Stimulated activated naive CD8-positive, alpha-beta T cell treated with anti-CD3 and anti-CD28 coated beads, Interleukin-15, Interleukin-2, amounts not matched to agents 100 ng/mL and 50 ng/mL, for 24 hours (primary cell): ENCODE measurements around the gene TBC1D2B.
"Not testable (repeated sequence)": the region's sequence is repeated elsewhere in the genome, so short reads cannot be mapped to it uniquely, and the experiment has no call there.

Experiments
- H3K27ac Mint-ChIP-seq: one replicate; pipeline ENCODE4 v1.8.0; 2021; ENCODE audit warnings: mild to moderate bottlenecking, mixed read lengths
- H3K27me3 Mint-ChIP-seq: one replicate; pipeline ENCODE4 v1.8.0; 2021; ENCODE audit warnings: mixed read lengths
- H3K36me3 Mint-ChIP-seq: one replicate; pipeline ENCODE4 v1.8.0; 2021; ENCODE audit warnings: low read depth, mixed read lengths
- H3K4me1 Mint-ChIP-seq: one replicate; pipeline ENCODE4 v1.8.0; 2021; ENCODE audit warnings: low read depth, mixed read lengths
- H3K4me3 Mint-ChIP-seq: one replicate; pipeline ENCODE4 v1.8.0; 2021; ENCODE audit warnings: mild to moderate bottlenecking, mixed read lengths
- H3K9me3 Mint-ChIP-seq: one replicate; pipeline ENCODE4 v1.8.0; 2021; ENCODE audit warnings: mixed read lengths

The TBC1D2B gene

GRCh38 chr15:77983708-77984445, 93.6 kb downstream of the TBC1D2B start:
- Mint-ChIP-seq H3K27me3 (no peaks in the 10 kb centered on the region), H3K9me3 (no peaks in the 10 kb centered on the region), H3K36me3 (no peaks in the 10 kb centered on the region), H3K4me1 (no peaks in the 10 kb centered on the region), H3K4me3 (no peak overlapping the region), H3K27ac (no peak overlapping the region)

- Mint-ChIP-seq H3K4me3 (no peak overlapping the region), H3K27ac (no peak overlapping the region), H3K36me3 (no peaks in the 10 kb centered on the region), H3K4me1 (no peaks in the 10 kb centered on the region), H3K27me3 (no peaks in the 10 kb centered on the region), H3K9me3 (no peaks in the 10 kb centered on the region)
Observed at GRCh38 chr15:77983091-77983707, 94.3 kb downstream of the TBC1D2B start.

GRCh38 chr15:77982127-77982490, 95.4 kb downstream of the TBC1D2B start:
- H3K4me3 Mint-ChIP-seq, result no peak overlapping the region
- no peaks in the 10 kb centered on the region for H3K27me3 Mint-ChIP-seq
- H3K36me3 Mint-ChIP-seq, result no peaks in the 10 kb centered on the region
- no peaks in the 10 kb centered on the region for H3K9me3 Mint-ChIP-seq
- H3K4me1 Mint-ChIP-seq, result no peaks in the 10 kb centered on the region
- no peak overlapping the region for H3K27ac Mint-ChIP-seq

GRCh38 chr15:77981281-77982126, 96.0 kb downstream of the TBC1D2B start:
- Mint-ChIP-seq H3K36me3 (no peaks in the 10 kb centered on the region), H3K4me3 (no peak overlapping the region), H3K9me3 (no peaks in the 10 kb centered on the region), H3K27me3 (no peaks in the 10 kb centered on the region), H3K4me1 (no peaks in the 10 kb centered on the region), H3K27ac (no peak overlapping the region)

- H3K4me1 Mint-ChIP-seq, H3K4me3 Mint-ChIP-seq, H3K27me3 Mint-ChIP-seq, H3K27ac Mint-ChIP-seq, H3K36me3 Mint-ChIP-seq, H3K9me3 Mint-ChIP-seq: not testable (repeated sequence)
Observed at GRCh38 chr15:77980674-77981073, 96.8 kb downstream of the TBC1D2B start.

GRCh38 chr15:77980098-77980497, 97.4 kb downstream of the TBC1D2B start:
- H3K27ac Mint-ChIP-seq, result no peak overlapping the region
- H3K4me1 Mint-ChIP-seq, result no peaks in the 10 kb centered on the region
- H3K36me3 Mint-ChIP-seq, result no peaks in the 10 kb centered on the region
- H3K27me3 Mint-ChIP-seq, result no peaks in the 10 kb centered on the region
- H3K4me3 Mint-ChIP-seq, result no peak overlapping the region
- no peaks in the 10 kb centered on the region for H3K9me3 Mint-ChIP-seq

- not testable (repeated sequence) for H3K9me3 Mint-ChIP-seq, H3K27ac Mint-ChIP-seq, H3K27me3 Mint-ChIP-seq, H3K36me3 Mint-ChIP-seq, H3K4me1 Mint-ChIP-seq, H3K4me3 Mint-ChIP-seq
Observed at GRCh38 chr15:77979157-77979556, 98.4 kb downstream of the TBC1D2B start.

GRCh38 chr15:77978759-77979145, 98.8 kb downstream of the TBC1D2B start:
- H3K9me3 Mint-ChIP-seq, H3K4me1 Mint-ChIP-seq, H3K4me3 Mint-ChIP-seq, H3K36me3 Mint-ChIP-seq, H3K27ac Mint-ChIP-seq, H3K27me3 Mint-ChIP-seq: not testable (repeated sequence)

GRCh38 chr15:77977903-77978758, 99.4 kb downstream of the TBC1D2B start:
- not testable (repeated sequence) for H3K4me1 Mint-ChIP-seq, H3K36me3 Mint-ChIP-seq, H3K27ac Mint-ChIP-seq, H3K9me3 Mint-ChIP-seq, H3K27me3 Mint-ChIP-seq, H3K4me3 Mint-ChIP-seq

- not testable (repeated sequence) for H3K4me1 Mint-ChIP-seq, H3K9me3 Mint-ChIP-seq, H3K4me3 Mint-ChIP-seq, H3K27me3 Mint-ChIP-seq, H3K27ac Mint-ChIP-seq, H3K36me3 Mint-ChIP-seq
Observed at GRCh38 chr15:77976760-77977525, 100.6 kb downstream of the TBC1D2B start.

- not testable (repeated sequence) for H3K9me3 Mint-ChIP-seq, H3K4me3 Mint-ChIP-seq, H3K4me1 Mint-ChIP-seq, H3K27ac Mint-ChIP-seq, H3K27me3 Mint-ChIP-seq, H3K36me3 Mint-ChIP-seq
Observed at GRCh38 chr15:77976095-77976450, 101.4 kb downstream of the TBC1D2B start.

- H3K27me3 Mint-ChIP-seq, result no peaks in the 10 kb centered on the region
- H3K27ac Mint-ChIP-seq, result no peak overlapping the region
- no peaks in the 10 kb centered on the region for H3K9me3 Mint-ChIP-seq
- H3K4me1 Mint-ChIP-seq, result no peaks in the 10 kb centered on the region
- H3K4me3 Mint-ChIP-seq, result no peak overlapping the region
- no peaks in the 10 kb centered on the region for H3K36me3 Mint-ChIP-seq
Observed at GRCh38 chr15:77975332-77976094, 102.0 kb downstream of the TBC1D2B start.

GRCh38 chr15:77974416-77975331, 102.8 kb downstream of the TBC1D2B start:
- Mint-ChIP-seq H3K36me3 (no peaks in the 10 kb centered on the region), H3K27me3 (no peaks in the 10 kb centered on the region), H3K4me3 (no peak overlapping the region), H3K4me1 (no peaks in the 10 kb centered on the region), H3K9me3 (no peaks in the 10 kb centered on the region), H3K27ac (no peak overlapping the region)
